SU-DHL-6 (cell line): ENCODE results near the gene KANK3.
"Not testable (repeated sequence)": the region's sequence is repeated elsewhere in the genome, so short reads cannot be mapped to it uniquely, and the experiment has no call there.

Experiments
- H2AFZ ChIP-seq: fragments of 200-600 bp; sonication (generic); 2 replicates; pipeline ENCODE4 v1.6.1; 2014; ENCODE audit warnings: low read depth, mild to moderate bottlenecking, moderate library complexity, mixed read lengths, antibody characterized with exemption, low read length; ENCODE audit not compliant: severe bottlenecking
- H3F3A ChIP-seq: fragments of 200-600 bp; shearing (Covaris generic); 2 replicates; pipeline ENCODE4 v1.6.0; 2016; ENCODE audit warnings: antibody characterized with exemption, mild to moderate bottlenecking; ENCODE audit not compliant: insufficient read depth
- H3K27ac ChIP-seq: fragments of 200-600 bp; sonication (generic); 2 replicates; pipeline ENCODE4 v1.5.1; 2016; ENCODE audit warnings: low read depth, mild to moderate bottlenecking, low read length, moderate library complexity, mixed read lengths
- H3K27me3 ChIP-seq: fragments of 200-600 bp; sonication (generic), shearing (Covaris generic); 2 replicates; pipeline ENCODE4 v1.6.0; 2014; ENCODE audit warnings: mild to moderate bottlenecking, low read length
- H3K36me3 ChIP-seq: fragments of 200-600 bp; sonication (generic); 2 replicates; pipeline ENCODE4 v1.6.1; 2014; ENCODE audit warnings: mild to moderate bottlenecking, low read length, mixed read lengths
- H3K4me2 ChIP-seq: fragments of 300-600, 200-600 bp; shearing (Covaris generic), sonication (generic); 2 replicates; pipeline ENCODE4 v1.6.0; 2014; ENCODE audit warnings: low read length, low read depth, mild to moderate bottlenecking; ENCODE audit not compliant: poor library complexity, severe bottlenecking
- H3K4me3 ChIP-seq: fragments of 200-600 bp; sonication (generic); 2 replicates; pipeline ENCODE4 v1.5.1; 2014; ENCODE audit warnings: antibody characterized with exemption, low read length, mild to moderate bottlenecking, mixed read lengths; ENCODE audit not compliant: insufficient read depth, poor library complexity, severe bottlenecking
- H3K79me2 ChIP-seq: fragments of 200-600 bp; sonication (generic); 2 replicates; pipeline ENCODE4 v1.6.1; 2014; ENCODE audit warnings: mild to moderate bottlenecking, low read length, moderate library complexity; ENCODE audit not compliant: insufficient read depth
- H3K9ac ChIP-seq: fragments of 200-600 bp; sonication (generic); 2 replicates; pipeline ENCODE4 v1.7.0; 2014; ENCODE audit warnings: mild to moderate bottlenecking, low read length
- H3K9me2 ChIP-seq: fragments of 200-600 bp; sonication (generic); replicated peaks from 2 replicates; pipeline ENCODE4 v1.6.1; 2014; ENCODE audit warnings: low read length; ENCODE audit not compliant: insufficient read depth
- H3K9me3 ChIP-seq: fragments of 200-600 bp; sonication (generic); 2 replicates; pipeline ENCODE4 v1.6.1; 2014; ENCODE audit warnings: low read length, mixed read lengths; ENCODE audit not compliant: insufficient read depth
- H4K20me1 ChIP-seq: fragments of 200-600 bp; sonication (generic); 2 replicates; pipeline ENCODE4 v1.6.1; 2014; ENCODE audit warnings: low read depth, mild to moderate bottlenecking, antibody characterized with exemption, low read length, moderate library complexity, mixed read lengths
- EZH2phosphoT487 ChIP-seq: fragments of 200-600 bp; sonication (generic), shearing (Covaris generic); conservative IDR thresholded peaks from 2 replicates; pipeline ENCODE4 v1.6.1; 2018; ENCODE audit warnings: mild to moderate bottlenecking, antibody characterized with exemption, low read length, moderate library complexity, mixed read lengths
- TF ChIP-seq, protein P1 (sequence below): fragments of 200-600 bp; sonication (generic); IDR thresholded peaks from one replicate; pipeline ENCODE4 v1.5.1; 2017; ENCODE audit warnings: antibody characterized with exemption, mild to moderate bottlenecking, low read length, moderate library complexity; ENCODE audit not compliant: insufficient read depth, poor library complexity, severe bottlenecking

KANK3 gene

DNA sequence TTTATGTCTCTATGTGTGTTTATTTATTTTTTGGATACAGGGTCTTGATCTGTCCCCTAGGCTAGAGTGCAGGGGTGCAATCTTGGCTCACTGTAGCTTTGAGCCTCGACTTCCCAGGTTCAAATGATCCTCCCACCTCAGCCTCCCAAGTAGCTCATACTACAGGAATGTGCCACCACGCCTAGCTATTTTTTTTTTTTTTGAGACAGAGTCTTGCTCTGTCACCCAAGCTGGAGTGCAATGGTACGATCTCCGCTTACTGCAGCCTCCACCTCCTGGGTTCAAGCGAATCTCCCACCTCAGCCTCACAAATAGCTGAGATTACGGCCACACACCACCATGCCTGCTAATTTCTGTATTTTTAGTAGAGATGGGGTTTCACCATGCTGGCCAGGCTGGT is 15.9 kb upstream of the KANK3 start:
- Histone ChIP-seq H2AFZ (no peak overlapping the region), H3K27ac (no peak overlapping the region), H3K9me2 (no peaks in the 10 kb centered on the region), H3K36me3 (no peaks in the 10 kb centered on the region), H3K4me2 (no peak overlapping the region), H4K20me1 (no peaks in the 10 kb centered on the region), H3K27me3 (no peaks in the 10 kb centered on the region), H3K4me3 (no peak overlapping the region), H3K9ac (no peak overlapping the region), H3K79me2 (no peaks in the 10 kb centered on the region), H3K9me3 (no peaks in the 10 kb centered on the region), H3F3A (no peaks in the 10 kb centered on the region)
- TF ChIP-seq, protein P1, sequence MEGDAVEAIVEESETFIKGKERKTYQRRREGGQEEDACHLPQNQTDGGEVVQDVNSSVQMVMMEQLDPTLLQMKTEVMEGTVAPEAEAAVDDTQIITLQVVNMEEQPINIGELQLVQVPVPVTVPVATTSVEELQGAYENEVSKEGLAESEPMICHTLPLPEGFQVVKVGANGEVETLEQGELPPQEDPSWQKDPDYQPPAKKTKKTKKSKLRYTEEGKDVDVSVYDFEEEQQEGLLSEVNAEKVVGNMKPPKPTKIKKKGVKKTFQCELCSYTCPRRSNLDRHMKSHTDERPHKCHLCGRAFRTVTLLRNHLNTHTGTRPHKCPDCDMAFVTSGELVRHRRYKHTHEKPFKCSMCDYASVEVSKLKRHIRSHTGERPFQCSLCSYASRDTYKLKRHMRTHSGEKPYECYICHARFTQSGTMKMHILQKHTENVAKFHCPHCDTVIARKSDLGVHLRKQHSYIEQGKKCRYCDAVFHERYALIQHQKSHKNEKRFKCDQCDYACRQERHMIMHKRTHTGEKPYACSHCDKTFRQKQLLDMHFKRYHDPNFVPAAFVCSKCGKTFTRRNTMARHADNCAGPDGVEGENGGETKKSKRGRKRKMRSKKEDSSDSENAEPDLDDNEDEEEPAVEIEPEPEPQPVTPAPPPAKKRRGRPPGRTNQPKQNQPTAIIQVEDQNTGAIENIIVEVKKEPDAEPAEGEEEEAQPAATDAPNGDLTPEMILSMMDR: no peak

DNA sequence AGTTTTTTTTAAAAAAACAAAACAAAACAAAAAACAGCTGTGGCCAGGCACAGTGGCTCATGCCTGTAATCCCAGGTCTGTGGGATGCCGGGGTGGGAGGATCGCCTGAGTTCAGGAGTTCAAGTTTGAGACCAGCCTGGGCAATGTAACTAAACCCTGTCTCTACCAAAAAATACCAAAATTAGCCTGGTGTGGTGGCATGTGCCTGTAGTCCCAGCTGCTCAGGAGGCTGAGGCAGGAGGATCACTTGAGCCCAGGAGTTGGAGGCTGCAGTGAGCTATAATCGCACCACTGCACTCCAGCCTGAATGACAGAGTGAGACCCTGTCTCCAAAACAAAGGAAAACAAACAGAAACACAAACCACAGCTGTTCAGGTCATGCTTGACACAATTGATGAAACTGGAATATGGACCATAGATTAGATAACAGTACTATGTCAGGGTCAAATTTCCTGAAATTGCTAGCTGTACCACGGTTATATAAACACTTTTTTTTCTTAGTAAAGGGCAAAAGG is 14.0 kb upstream of the KANK3 start:
- no peak for TF ChIP-seq EZH2phosphoT487
- H3K9ac ChIP-seq: no peak overlapping the region
- no peaks in the 10 kb centered on the region for H3K9me3 ChIP-seq
- H3K79me2 ChIP-seq: no peaks in the 10 kb centered on the region
- no peak overlapping the region for H3K4me2 ChIP-seq
- no peaks in the 10 kb centered on the region for H3K27me3 ChIP-seq
- H3K27ac ChIP-seq: no peak overlapping the region
- H4K20me1 ChIP-seq: no peaks in the 10 kb centered on the region
- H3K36me3 ChIP-seq: no peaks in the 10 kb centered on the region
- H3F3A ChIP-seq: no peaks in the 10 kb centered on the region
- no peak overlapping the region for H2AFZ ChIP-seq
- no peak overlapping the region for H3K4me3 ChIP-seq
- no peaks in the 10 kb centered on the region for H3K9me2 ChIP-seq

DNA sequence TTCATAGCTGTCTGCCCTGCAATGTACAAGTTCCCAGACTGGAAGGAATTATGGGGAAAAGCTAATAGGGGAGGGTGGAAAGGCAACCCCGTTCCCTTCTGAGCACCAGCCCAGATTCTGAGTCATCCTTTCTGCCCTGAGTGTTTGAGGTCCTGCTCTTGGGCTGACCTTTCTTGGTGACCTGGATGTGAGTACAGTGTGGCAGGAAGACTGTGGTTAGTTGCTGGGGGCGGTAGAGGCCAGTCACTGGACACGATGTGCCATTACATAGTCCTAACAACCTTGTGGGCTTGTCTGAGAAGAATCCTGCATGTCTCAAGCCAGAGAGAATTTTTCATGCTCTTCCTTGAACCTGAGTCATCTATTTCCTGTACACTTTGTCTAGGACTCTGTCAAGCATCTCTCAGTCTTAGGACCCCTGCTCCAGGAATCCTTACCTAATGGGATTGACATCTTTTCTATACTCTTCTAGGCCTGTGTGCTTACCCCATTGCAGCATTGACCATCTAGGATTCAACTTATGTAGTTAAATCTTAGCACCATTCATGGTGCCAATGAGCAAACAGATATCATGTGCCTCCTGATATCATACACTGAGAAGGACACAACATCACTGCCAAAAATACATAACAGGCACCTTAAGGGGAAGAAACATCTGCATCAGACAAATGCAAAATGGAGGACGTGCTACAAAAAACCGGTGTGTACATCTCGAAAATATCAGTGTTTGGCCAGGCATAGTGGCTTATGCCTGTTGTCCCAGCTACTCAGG is 12.8 kb upstream of the KANK3 start:
- Histone ChIP-seq H2AFZ (no peak overlapping the region), H3K9ac (no peak overlapping the region), H4K20me1 (no peaks in the 10 kb centered on the region), H3K36me3 (no peaks in the 10 kb centered on the region), H3K27ac (no peak overlapping the region), H3K79me2 (no peaks in the 10 kb centered on the region), H3K27me3 (no peaks in the 10 kb centered on the region), H3K4me2 (no peak overlapping the region), H3K9me3 (no peaks in the 10 kb centered on the region), H3K4me3 (no peak overlapping the region), H3K9me2 (no peaks in the 10 kb centered on the region), H3F3A (no peaks in the 10 kb centered on the region)
- TF ChIP-seq EZH2phosphoT487: no peak
- TF ChIP-seq, protein P1: no peak

DNA sequence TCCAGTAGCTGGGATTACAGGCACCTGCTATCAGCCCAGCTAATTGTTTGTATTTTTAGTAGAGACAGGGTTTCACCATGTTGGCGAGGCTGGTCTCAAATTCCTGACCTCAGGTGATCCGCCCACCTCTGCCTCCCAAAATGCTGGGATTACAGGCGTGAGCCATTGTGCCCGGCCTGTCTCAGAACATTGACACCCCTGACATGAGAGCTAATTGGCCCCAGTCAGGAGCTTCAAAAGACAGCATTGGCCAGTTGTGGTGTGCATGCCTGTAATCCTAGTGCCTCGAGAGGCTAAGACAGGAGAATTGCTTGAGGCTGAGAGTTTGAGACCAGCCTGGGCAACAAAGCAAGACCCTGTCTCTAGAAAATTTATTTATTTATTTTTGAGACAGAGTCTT is 9.8 kb upstream of the KANK3 start:
- H3K79me2 ChIP-seq, H3K4me2 ChIP-seq, H3K27ac ChIP-seq, H2AFZ ChIP-seq, H3F3A ChIP-seq, H3K9me3 ChIP-seq, H3K9ac ChIP-seq, H3K36me3 ChIP-seq, H4K20me1 ChIP-seq, H3K9me2 ChIP-seq, H3K27me3 ChIP-seq, H3K4me3 ChIP-seq: not testable (repeated sequence)
